ENCODE measurements around the gene RPS21. TPM values are rescaled to one million over a fixed set of nuclear protein-coding genes. Genes with fewer than 3 reads are reported as not detected.

The RPS21 gene
- total and polyA plus RNA-seq, 4 donors: 222 to 4,827 (median 2,651) TPM

- WGBS, 2 donors: 84 to 88% methylated on average over 21 to 24 of the region's 24 CpGs
- H3K4me1 ChIP-seq (ENCODE audit: control insufficient read depth in 5 of 5, insufficient read depth in 5 of 5, low read length in 5 of 5): peaks cover 0 to 3% (median 0%) of the 10 kb centered on the region in 5 donors
- DNase-seq: no peak
- no peak overlapping the region for H3K27ac ChIP-seq (ENCODE audit: low read depth in 1 of 2, low read length in 1 of 2)
- ATAC-seq (ENCODE audit: insufficient read depth, low FRiP score): no peak
- H3K4me3 ChIP-seq: no peak overlapping the region
- H3K27me3 ChIP-seq (ENCODE audit: control insufficient read depth in 3 of 3, insufficient read depth in 3 of 3, low read length in 2 of 3): no peaks in the 10 kb centered on the region
- no peak overlapping the region for H3K9ac ChIP-seq (ENCODE audit: insufficient read depth in 1 of 2, low read length in 2 of 2)
- no peaks in the 10 kb centered on the region for H3K36me3 ChIP-seq (ENCODE audit: control insufficient read depth in 4 of 4, insufficient read depth in 4 of 4, low read length in 4 of 4)
- no peaks in the 10 kb centered on the region for H3K9me3 ChIP-seq (ENCODE audit: control insufficient read depth in 4 of 4, insufficient read depth in 3 of 4, low read length in 3 of 4)
- no peak for TF ChIP-seq CTCF (IDR thresholded peaks at IDR 0.05; ENCODE audit: control extremely low read depth, extremely low read depth)
Observed at GRCh38 chr20:62415354-62416111, 28.6 kb downstream of the RPS21 start.

GRCh38 chr20:62416651-62417637 is 30.0 kb downstream of the RPS21 start:
- no peaks in the 10 kb centered on the region for H3K27me3 ChIP-seq (ENCODE audit: control insufficient read depth in 3 of 3, insufficient read depth in 3 of 3, low read length in 2 of 3)
- WGBS, 2 donors: 84 to 85% methylated on average over 43 of the region's 43 CpGs
- no peak overlapping the region for H3K27ac ChIP-seq (ENCODE audit: low read depth in 1 of 2, low read length in 1 of 2)
- no peak for ATAC-seq (ENCODE audit: insufficient read depth, low FRiP score)
- no peaks in the 10 kb centered on the region for H3K36me3 ChIP-seq (ENCODE audit: control insufficient read depth in 4 of 4, insufficient read depth in 4 of 4, low read length in 4 of 4)
- TF ChIP-seq CTCF (IDR thresholded peaks at IDR 0.05; ENCODE audit: control extremely low read depth, extremely low read depth): no peak
- H3K4me3 ChIP-seq: no peak overlapping the region
- no peak overlapping the region for H3K9ac ChIP-seq (ENCODE audit: insufficient read depth in 1 of 2, low read length in 2 of 2)
- H3K4me1 ChIP-seq (ENCODE audit: control insufficient read depth in 5 of 5, insufficient read depth in 5 of 5, low read length in 5 of 5): no peaks in the 10 kb centered on the region
- no peaks in the 10 kb centered on the region for H3K9me3 ChIP-seq (ENCODE audit: control insufficient read depth in 4 of 4, insufficient read depth in 3 of 4, low read length in 3 of 4)
- DNase-seq: no peak

- DNase-seq (no peak), ATAC-seq (ENCODE audit: insufficient read depth, low FRiP score) (no peak)
- Histone ChIP-seq H3K9me3 (ENCODE audit: control insufficient read depth in 4 of 4, insufficient read depth in 3 of 4, low read length in 3 of 4) (no peaks in the 10 kb centered on the region), H3K4me3 (no peak overlapping the region), H3K9ac (ENCODE audit: insufficient read depth in 1 of 2, low read length in 2 of 2) (no peak overlapping the region), H3K4me1 (ENCODE audit: control insufficient read depth in 5 of 5, insufficient read depth in 5 of 5, low read length in 5 of 5) (peaks cover 0 to 4% (median 0%) of the 10 kb centered on the region in 5 donors), H3K27me3 (ENCODE audit: control insufficient read depth in 3 of 3, insufficient read depth in 3 of 3, low read length in 2 of 3) (no peaks in the 10 kb centered on the region), H3K36me3 (ENCODE audit: control insufficient read depth in 4 of 4, insufficient read depth in 4 of 4, low read length in 4 of 4) (no peaks in the 10 kb centered on the region), H3K27ac (ENCODE audit: low read depth in 1 of 2, low read length in 1 of 2) (no peak overlapping the region)
- no peak for TF ChIP-seq CTCF (IDR thresholded peaks at IDR 0.05; ENCODE audit: control extremely low read depth, extremely low read depth)
- 80 to 87% methylated on average over 25 of the region's 25 CpGs for WGBS, 2 donors
Observed at GRCh38 chr20:62417981-62418708, 31.2 kb downstream of the RPS21 start.
